IMR-90 (cell line): Measurements from ENCODE around the gene RAX2. TPM values are rescaled to one million over a fixed set of nuclear protein-coding genes. Genes with fewer than 3 reads are reported as not detected.

Experiments
- ATAC-seq: fragments of 200-7000 bp; cut with Tn5 transposase; 2 replicates; pipeline ENCODE4 v1.9.1; 2020; ENCODE audit warnings: low read depth, mild to moderate bottlenecking, moderate library complexity
- BruUV-seq: library from RNA; stranded (reverse); fragments of 400-500 nt; replicated peaks from 2 replicates; lab custom pipeline; 2021; lab: Mats Ljungman, UMichigan
- CTCF ChIA-PET: fragments of 300-600 bp; formaldehyde crosslinking; extraction: SDS; loops from one replicate; lab custom pipeline; 2021; ENCODE audit warnings: antibody characterized with exemption; lab: Yijun Ruan, JAX
- POLR2A ChIA-PET: fragments of 300-600 bp; sonication (Branson Sonifier 250); formaldehyde crosslinking; loops from one replicate; lab custom pipeline; 2022; ENCODE audit warnings: antibody characterized with exemption; ENCODE audit not compliant: unreplicated experiment; lab: Charles Lee
- DNase-seq: peaks from one replicate; pipeline ENCODE4 v3.0.0; 2013
- H2AFZ ChIP-seq: replicated peaks from 2 replicates; pipeline ENCODE3; 2013; ENCODE audit warnings: low read length, mild to moderate bottlenecking; ENCODE audit not compliant: poor library complexity
- H2AK5ac ChIP-seq: 2 replicates; pipeline ENCODE4 v1.6.1; 2013; ENCODE audit warnings: low read depth, low read length, inconsistent platforms
- H2AK9ac ChIP-seq: replicated peaks from 2 replicates; pipeline ENCODE3; 2013; ENCODE audit warnings: mild to moderate bottlenecking, low read depth, low read length, moderate library complexity; ENCODE audit not compliant: poor library complexity
- H2BK120ac ChIP-seq: 2 replicates; pipeline ENCODE4 v1.6.1; 2013; ENCODE audit warnings: low read depth, low read length, inconsistent platforms
- H2BK15ac ChIP-seq: 3 replicates; pipeline ENCODE4 v1.6.1; 2013; ENCODE audit warnings: low read depth, low read length, inconsistent platforms
- H2BK20ac ChIP-seq: 2 replicates; pipeline ENCODE4 v1.6.1; 2013; ENCODE audit warnings: low read depth, mild to moderate bottlenecking, inconsistent platforms, low read length, moderate library complexity
- H2BK5ac ChIP-seq: 2 replicates; pipeline ENCODE4 v1.6.1; 2013; ENCODE audit warnings: mild to moderate bottlenecking, low read depth, low read length, inconsistent platforms; ENCODE audit not compliant: poor library complexity, severe bottlenecking
- H3K14ac ChIP-seq: replicated peaks from 2 replicates; pipeline ENCODE4 v1.6.1; 2013; ENCODE audit warnings: low read depth, low read length, inconsistent platforms
- H3K18ac ChIP-seq: 2 replicates; pipeline ENCODE4 v1.6.1; 2013; ENCODE audit warnings: low read depth, low read length, control low read depth
- H3K23ac ChIP-seq: 2 replicates; pipeline ENCODE4 v1.6.1; 2013; ENCODE audit warnings: low read depth, low read length, inconsistent platforms
- H3K27ac ChIP-seq: 2 replicates; pipeline ENCODE4 v1.5.1; 2013; ENCODE audit warnings: mild to moderate bottlenecking, control low read depth, low read length; ENCODE audit not compliant: insufficient read depth
- H3K27me3 ChIP-seq: 2 replicates; pipeline ENCODE4 v1.6.1; 2013; ENCODE audit warnings: low read length; ENCODE audit not compliant: control insufficient read depth, insufficient read depth
- H3K36me3 ChIP-seq: 2 replicates; pipeline ENCODE4 v1.6.1; 2013; ENCODE audit warnings: low read length, mixed read lengths; ENCODE audit not compliant: control insufficient read depth, insufficient read depth
- H3K4ac ChIP-seq: 2 replicates; pipeline ENCODE4 v1.6.1; 2013; ENCODE audit warnings: low read depth, low read length, inconsistent platforms
- H3K4me1 ChIP-seq: 2 replicates; pipeline ENCODE4 v1.6.1; 2013; ENCODE audit warnings: low read length, mixed read lengths; ENCODE audit not compliant: control insufficient read depth, insufficient read depth
- H3K4me2 ChIP-seq: 2 replicates; pipeline ENCODE4 v1.6.1; 2013; ENCODE audit warnings: low read depth, mild to moderate bottlenecking, control low read depth, low read length, moderate library complexity
- H3K4me3 ChIP-seq: 2 replicates; pipeline ENCODE4 v1.5.1; 2013; ENCODE audit warnings: low read depth, mild to moderate bottlenecking, control low read depth, low read length, moderate library complexity; ENCODE audit not compliant: insufficient read depth
- H3K56ac ChIP-seq: 2 replicates; pipeline ENCODE4 v1.6.1; 2013; ENCODE audit warnings: low read length, inconsistent platforms; ENCODE audit not compliant: insufficient read depth; ENCODE audit errors: extremely low read depth
- H3K79me1 ChIP-seq, 2 experiments: 2 replicates each; pipeline ENCODE4 v1.6.1; 2013; ENCODE audit warnings: low read length in 2 of 2, inconsistent platforms in 1 of 2, low read depth in 1 of 2
- H3K9ac ChIP-seq: 2 replicates; pipeline ENCODE4 v1.6.1; 2013; ENCODE audit warnings: low read depth, low read length, control low read depth
- H3K9me1 ChIP-seq: 2 replicates; pipeline ENCODE4 v1.6.1; 2013; ENCODE audit warnings: low read length, inconsistent platforms; ENCODE audit not compliant: insufficient read depth
- H3K9me3 ChIP-seq: 2 replicates; pipeline ENCODE4 v1.6.1; 2013; ENCODE audit warnings: low read length; ENCODE audit not compliant: control insufficient read depth, insufficient read depth
- H4K20me1 ChIP-seq: 2 replicates; pipeline ENCODE4 v1.6.1; 2013; ENCODE audit warnings: low read length, inconsistent platforms; ENCODE audit not compliant: insufficient read depth
- H4K5ac ChIP-seq: 2 replicates; pipeline ENCODE4 v1.6.1; 2013; ENCODE audit warnings: mild to moderate bottlenecking, low read depth, low read length, control low read depth
- H4K8ac ChIP-seq, 2 experiments: 2 replicates each; pipeline ENCODE4 v1.6.1; 2013; ENCODE audit warnings: low read depth in 2 of 2, low read length in 2 of 2, control low read depth in 1 of 2, inconsistent platforms in 1 of 2
- H4K91ac ChIP-seq: 2 replicates; pipeline ENCODE4 v1.6.1; 2013; ENCODE audit warnings: low read depth, low read length, inconsistent platforms; ENCODE audit not compliant: insufficient read depth
- BHLHE40 ChIP-seq: fragments of 150-350 bp; IDR thresholded peaks from 2 replicates; pipeline ENCODE4 v1.6.1; 2016; ENCODE audit warnings: mild to moderate bottlenecking, low read depth, low read length
- CHD1 ChIP-seq: IDR thresholded peaks from 2 replicates; pipeline ENCODE4 v1.6.1; 2012; ENCODE audit warnings: low read depth, low read length, improper control_type of control experiment
- MXI1 ChIP-seq: IDR thresholded peaks from 2 replicates; pipeline ENCODE4 v1.6.1; 2012; ENCODE audit warnings: low read depth, mild to moderate bottlenecking, low read length, moderate library complexity, borderline replicate concordance
- NFE2L2 ChIP-seq: fragments of 150-350 bp; IDR thresholded peaks from 2 replicates; pipeline ENCODE4 v1.6.1; 2016; ENCODE audit warnings: low read depth, mild to moderate bottlenecking, low read length
- POLR2A ChIP-seq: IDR thresholded peaks from 2 replicates; pipeline ENCODE4 v1.6.1; 2012; ENCODE audit warnings: mild to moderate bottlenecking, low read depth, low read length
- WGBS, 2 experiments: methylation state at CpG; one replicate each; pipeline versions ENCODE4 v1.1.5 to v1.1.7; 2013; ENCODE audit warnings: missing lambda C conversion rate in 2 of 2; ENCODE audit not compliant: insufficient read length in 1 of 2; ENCODE audit errors: extremely low coverage in 2 of 2; 5-methylcytosine and 5-hydroxymethylcytosine counted together
- dilution Hi-C: fragments of 300-500 bp; cut with HindIII; formaldehyde crosslinking; loops from one replicate; pipeline ENCODE4 v1.14.3; 2018; ENCODE audit warnings: low sequenced_read_pairs; ENCODE audit not compliant: unreplicated experiment
- in situ Hi-C: fragments of 300-500 bp; cut with MboI; formaldehyde crosslinking; loops from 3 replicates; pipeline ENCODE4 v1.14.3; 2019; ENCODE audit warnings: low sequenced_read_pairs, inconsistent platforms, mixed read lengths
- intact Hi-C: fragments of 100-400 bp; cut with micrococcal nuclease; formaldehyde crosslinking; loops from 2 replicates; pipeline ENCODE4 v1.10.0; 2022
- polyA plus RNA-seq, 3 experiments: library from polyadenylated mRNA; depleted of rRNA; stranded (reverse); fragments of >200 nt; gene quantifications; 2 replicates each; pipeline ENCODE4 v1.2.3, GENCODE V29; 2012; ENCODE audit warnings: low replicate concordance in 1 of 3
- total RNA-seq: library from RNA; depleted of rRNA; stranded (reverse); fragments of >200 nt; gene quantifications from 2 replicates; pipeline ENCODE4 v1.2.3, GENCODE V29; 2012

The RAX2 gene
- total and polyA plus RNA-seq, 2 of the 4 experiments (the other 2 are of a cell fraction), result not detected

DNA sequence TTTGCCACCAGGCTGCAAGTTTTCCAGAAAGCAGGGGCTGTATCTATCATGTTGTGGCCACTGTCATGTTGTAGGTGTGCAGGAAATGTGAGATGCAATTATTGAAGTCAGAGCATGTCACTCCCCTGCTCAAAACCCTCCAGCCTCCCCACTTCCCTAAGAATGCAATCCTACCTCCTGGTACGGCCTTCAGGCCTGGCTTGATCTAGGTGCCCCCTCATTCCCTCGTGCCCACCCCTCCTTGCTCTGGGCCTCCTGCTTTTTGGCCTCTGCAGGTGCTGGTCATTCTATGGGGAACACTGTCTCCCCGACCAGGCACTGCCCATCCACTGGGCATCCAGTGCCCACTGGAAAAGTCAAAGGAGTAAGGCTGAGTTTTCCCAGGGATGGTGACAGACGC, 42.6 kb upstream of the RAX2 start:
- no peak overlapping the region for H2BK20ac ChIP-seq
- TF ChIP-seq NFE2L2, result no peak
- no peak for TF ChIP-seq MXI1
- TF ChIP-seq BHLHE40, result no peak
- no peak for TF ChIP-seq CHD1
- TF ChIP-seq POLR2A, result no peak
- H4K5ac ChIP-seq, result no peak overlapping the region
- H2BK5ac ChIP-seq, result no peak overlapping the region
- H3K4ac ChIP-seq, result no peak overlapping the region
- H2AK5ac ChIP-seq, result no peak overlapping the region
- no peak overlapping the region for H2BK15ac ChIP-seq
- no peak for DNase-seq
- peaks cover 10% of the 10 kb centered on the region for H3K27me3 ChIP-seq
- H3K4me3 ChIP-seq, result no peak overlapping the region
- H3K9me1 ChIP-seq, result no peaks in the 10 kb centered on the region
- intact Hi-C loops, result no loop called here
- ATAC-seq, result no peak
- H2BK120ac ChIP-seq, result no peak overlapping the region
- no peaks in the 10 kb centered on the region for H3K79me1 ChIP-seq
- no TSS peak for BruUV-seq
- H3K18ac ChIP-seq, result no peak overlapping the region
- 80% methylated on average over 1 of the region's 4 CpGs; no CpG with 5 or more reads in 1 of the 2 experiments for WGBS, 2 experiments
- no peaks in the 10 kb centered on the region for H3K36me3 ChIP-seq
- H3K27ac ChIP-seq, result no peak overlapping the region
- H3K14ac ChIP-seq, result no peak overlapping the region
- no peaks in the 10 kb centered on the region for H3K4me1 ChIP-seq
- POLR2A ChIA-PET, result no interaction called here
- no peaks in the 10 kb centered on the region for H4K20me1 ChIP-seq
- no peak overlapping the region for H4K8ac ChIP-seq
- dilution Hi-C loops, result no loop called here
- H3K4me2 ChIP-seq, result no peak overlapping the region
- H4K91ac ChIP-seq, result no peak overlapping the region
- H2AK9ac ChIP-seq, result no peak overlapping the region
- no peaks in the 10 kb centered on the region for H3K9me3 ChIP-seq
- in situ Hi-C loops, result no loop called here
- H3K9ac ChIP-seq, result no peak overlapping the region
- H2AFZ ChIP-seq, result no peak overlapping the region
- no peak overlapping the region for H3K23ac ChIP-seq
- H3K56ac ChIP-seq, result no peak overlapping the region
- CTCF ChIA-PET, result no interaction called here
